Measurements from ENCODE around the gene KIF14.
"Not testable (repeated sequence)": the region's sequence is repeated elsewhere in the genome, so short reads cannot be mapped to it uniquely, and the experiment has no call there.

Gene KIF14

GRCh38 chr1:200556002-200556401 is 64.5 kb downstream of the KIF14 start:
- no peak overlapping the region for H2AFZ ChIP-seq (ENCODE audit: low read depth, low read length, severe bottlenecking)
- H4K20me1 ChIP-seq (ENCODE audit: low read depth, low read length): no peaks in the 10 kb centered on the region

GRCh38 chr1:200552737-200553136 is 67.8 kb downstream of the KIF14 start:
- not testable (repeated sequence) for H3K4me3 ChIP-seq (ENCODE audit: insufficient read depth, low read length, poor library complexity, severe bottlenecking); H3K27ac ChIP-seq (ENCODE audit: low read depth, low read length); H4K20me1 ChIP-seq (ENCODE audit: low read depth, low read length); H3K9me2 ChIP-seq (replicated peaks; ENCODE audit: insufficient read depth, low read length); H2AFZ ChIP-seq (ENCODE audit: low read depth, low read length, severe bottlenecking); H3K27me3 ChIP-seq (ENCODE audit: low read length); H3K79me2 ChIP-seq (ENCODE audit: insufficient read depth, low read length); H3F3A ChIP-seq (ENCODE audit: insufficient read depth); H3K4me2 ChIP-seq (ENCODE audit: low read depth, low read length, poor library complexity, severe bottlenecking); H3K9me3 ChIP-seq (ENCODE audit: insufficient read depth, low read length); H3K9ac ChIP-seq (ENCODE audit: low read length)
- H3K36me3 ChIP-seq (ENCODE audit: low read length): peaks cover 13% of the 10 kb centered on the region; the same call in 1 of the 2 replicates

More at GRCh38 chr1:200556002-200556401, 64.5 kb downstream of the KIF14 start:
- Histone ChIP-seq H3K27me3 (ENCODE audit: low read length) (no peaks in the 10 kb centered on the region), H3K4me3 (ENCODE audit: insufficient read depth, low read length, poor library complexity, severe bottlenecking) (no peak overlapping the region), H3K36me3 (ENCODE audit: low read length) (peaks cover 17% of the 10 kb centered on the region; the same call in 1 of the 2 replicates), H3K27ac (ENCODE audit: low read depth, low read length) (no peak overlapping the region), H3K79me2 (ENCODE audit: insufficient read depth, low read length) (no peaks in the 10 kb centered on the region), H3F3A (ENCODE audit: insufficient read depth) (no peaks in the 10 kb centered on the region; the same call in 1 of the 2 replicates), H3K4me2 (ENCODE audit: low read depth, low read length, poor library complexity, severe bottlenecking) (no peak overlapping the region), H3K9ac (ENCODE audit: low read length) (no peak overlapping the region), H3K9me2 (replicated peaks; ENCODE audit: insufficient read depth, low read length) (no peaks in the 10 kb centered on the region), H3K9me3 (ENCODE audit: insufficient read depth, low read length) (no peaks in the 10 kb centered on the region)
- TF ChIP-seq EZH2phosphoT487 (conservative IDR thresholded peaks at IDR 0.05; ENCODE audit: low read length): no peak
- TF ChIP-seq, protein P1, sequence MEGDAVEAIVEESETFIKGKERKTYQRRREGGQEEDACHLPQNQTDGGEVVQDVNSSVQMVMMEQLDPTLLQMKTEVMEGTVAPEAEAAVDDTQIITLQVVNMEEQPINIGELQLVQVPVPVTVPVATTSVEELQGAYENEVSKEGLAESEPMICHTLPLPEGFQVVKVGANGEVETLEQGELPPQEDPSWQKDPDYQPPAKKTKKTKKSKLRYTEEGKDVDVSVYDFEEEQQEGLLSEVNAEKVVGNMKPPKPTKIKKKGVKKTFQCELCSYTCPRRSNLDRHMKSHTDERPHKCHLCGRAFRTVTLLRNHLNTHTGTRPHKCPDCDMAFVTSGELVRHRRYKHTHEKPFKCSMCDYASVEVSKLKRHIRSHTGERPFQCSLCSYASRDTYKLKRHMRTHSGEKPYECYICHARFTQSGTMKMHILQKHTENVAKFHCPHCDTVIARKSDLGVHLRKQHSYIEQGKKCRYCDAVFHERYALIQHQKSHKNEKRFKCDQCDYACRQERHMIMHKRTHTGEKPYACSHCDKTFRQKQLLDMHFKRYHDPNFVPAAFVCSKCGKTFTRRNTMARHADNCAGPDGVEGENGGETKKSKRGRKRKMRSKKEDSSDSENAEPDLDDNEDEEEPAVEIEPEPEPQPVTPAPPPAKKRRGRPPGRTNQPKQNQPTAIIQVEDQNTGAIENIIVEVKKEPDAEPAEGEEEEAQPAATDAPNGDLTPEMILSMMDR (IDR thresholded peaks at IDR 0.05; ENCODE audit: insufficient read depth, low read length, poor library complexity, severe bottlenecking): no peak

- H2AFZ ChIP-seq (ENCODE audit: low read depth, low read length, severe bottlenecking): no peak overlapping the region
- H3K9me2 ChIP-seq (replicated peaks; ENCODE audit: insufficient read depth, low read length): no peaks in the 10 kb centered on the region
- no peaks in the 10 kb centered on the region for H3K79me2 ChIP-seq (ENCODE audit: insufficient read depth, low read length)
- H3K4me3 ChIP-seq (ENCODE audit: insufficient read depth, low read length, poor library complexity, severe bottlenecking): no peak overlapping the region
- no peak overlapping the region for H3K9ac ChIP-seq (ENCODE audit: low read length)
- H3K36me3 ChIP-seq (ENCODE audit: low read length): peaks cover 8% of the 10 kb centered on the region; the same call in 1 of the 2 replicates
- no peaks in the 10 kb centered on the region for H3K27me3 ChIP-seq (ENCODE audit: low read length)
- H3K27ac ChIP-seq (ENCODE audit: low read depth, low read length): no peak overlapping the region
- no peaks in the 10 kb centered on the region; the same call in 1 of the 2 replicates for H3F3A ChIP-seq (ENCODE audit: insufficient read depth)
- no peaks in the 10 kb centered on the region for H4K20me1 ChIP-seq (ENCODE audit: low read depth, low read length)
- H3K9me3 ChIP-seq (ENCODE audit: insufficient read depth, low read length): no peaks in the 10 kb centered on the region
- no peak overlapping the region for H3K4me2 ChIP-seq (ENCODE audit: low read depth, low read length, poor library complexity, severe bottlenecking)
- no peak for TF ChIP-seq EZH2phosphoT487 (conservative IDR thresholded peaks at IDR 0.05; ENCODE audit: low read length)
- TF ChIP-seq, protein P1 (IDR thresholded peaks at IDR 0.05; ENCODE audit: insufficient read depth, low read length, poor library complexity, severe bottlenecking): no peak
Observed at GRCh38 chr1:200550367-200550766, 70.2 kb downstream of the KIF14 start.

DNA sequence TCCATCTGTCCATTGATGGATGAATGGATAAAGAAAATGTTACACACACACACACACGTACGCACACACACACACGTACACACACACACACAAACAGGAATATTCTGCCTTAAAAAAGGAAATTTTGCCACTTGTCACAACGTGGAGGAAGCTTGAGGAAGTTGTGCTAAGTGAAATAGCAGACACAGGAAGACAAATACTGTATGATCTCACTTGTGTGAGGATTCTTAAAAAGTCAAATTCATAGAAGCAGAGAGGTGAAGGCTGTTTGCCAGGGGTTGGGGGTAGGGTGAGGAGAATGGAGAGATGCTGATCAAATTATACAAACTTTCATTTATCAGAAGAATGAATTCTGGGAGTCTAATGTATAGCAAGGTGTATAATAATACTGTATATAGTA is 73.2 kb downstream of the KIF14 start:
- Histone ChIP-seq H3K27me3 (ENCODE audit: low read length) (no peaks in the 10 kb centered on the region), H2AFZ (ENCODE audit: low read depth, low read length, severe bottlenecking) (no peak overlapping the region), H3K9me2 (replicated peaks; ENCODE audit: insufficient read depth, low read length) (no peaks in the 10 kb centered on the region), H3K4me3 (ENCODE audit: insufficient read depth, low read length, poor library complexity, severe bottlenecking) (no peak overlapping the region), H3K27ac (ENCODE audit: low read depth, low read length) (no peak overlapping the region), H3K36me3 (ENCODE audit: low read length) (no peaks in the 10 kb centered on the region), H3K79me2 (ENCODE audit: insufficient read depth, low read length) (no peaks in the 10 kb centered on the region), H3K4me2 (ENCODE audit: low read depth, low read length, poor library complexity, severe bottlenecking) (no peak overlapping the region), H4K20me1 (ENCODE audit: low read depth, low read length) (no peaks in the 10 kb centered on the region), H3F3A (ENCODE audit: insufficient read depth) (no peaks in the 10 kb centered on the region; the same call in 1 of the 2 replicates), H3K9ac (ENCODE audit: low read length) (no peak overlapping the region), H3K9me3 (ENCODE audit: insufficient read depth, low read length) (no peaks in the 10 kb centered on the region)
- TF ChIP-seq, protein P1 (IDR thresholded peaks at IDR 0.05; ENCODE audit: insufficient read depth, low read length, poor library complexity, severe bottlenecking): no peak
- no peak for TF ChIP-seq EZH2phosphoT487 (conservative IDR thresholded peaks at IDR 0.05; ENCODE audit: low read length)
